Measurements from ENCODE around the gene CAMKK2.
"Not testable (repeated sequence)": the region's sequence is repeated elsewhere in the genome, so short reads cannot be mapped to it uniquely, and the experiment has no call there.

The CAMKK2 gene

DNA sequence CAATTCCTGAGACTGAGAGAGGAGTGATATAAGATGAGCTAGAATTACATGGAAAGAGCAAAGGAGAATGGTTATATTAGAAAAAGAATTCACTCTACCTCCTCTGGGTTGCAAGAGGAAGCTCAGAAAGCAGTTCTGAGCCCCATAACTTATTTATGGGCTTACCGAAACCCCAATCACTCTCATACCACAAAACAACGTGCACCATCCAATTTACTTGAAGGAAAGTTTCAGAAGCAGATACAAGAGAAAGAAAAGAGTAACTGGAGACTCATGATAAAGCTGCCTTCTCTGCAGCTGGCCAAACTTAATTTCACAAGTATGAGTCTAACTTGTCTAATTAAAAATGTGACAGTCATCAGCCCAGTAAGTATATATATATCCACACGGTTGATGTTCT is 27.4 kb upstream of the CAMKK2 start:
- CTCF ChIA-PET = interaction anchor here (0.6 to 1.0 kb wide), 2 partner anchors 78 to 520 kb away, joined by 3 read pairs; no protein-coding TSS in a partner anchor
- DNase-seq (ENCODE audit: extremely low spot score) = no peak
- TF ChIP-seq ARNT (IDR thresholded peaks at IDR 0.05) = no peak
- TF ChIP-seq ZNF384 (IDR thresholded peaks at IDR 0.05) = no peak
- TF ChIP-seq HDGF (IDR thresholded peaks at IDR 0.05; ENCODE audit: borderline replicate concordance) = no peak
- no peak for TF ChIP-seq LEF1 (IDR thresholded peaks at IDR 0.05; ENCODE audit: borderline replicate concordance)
- TF ChIP-seq, protein P1, sequence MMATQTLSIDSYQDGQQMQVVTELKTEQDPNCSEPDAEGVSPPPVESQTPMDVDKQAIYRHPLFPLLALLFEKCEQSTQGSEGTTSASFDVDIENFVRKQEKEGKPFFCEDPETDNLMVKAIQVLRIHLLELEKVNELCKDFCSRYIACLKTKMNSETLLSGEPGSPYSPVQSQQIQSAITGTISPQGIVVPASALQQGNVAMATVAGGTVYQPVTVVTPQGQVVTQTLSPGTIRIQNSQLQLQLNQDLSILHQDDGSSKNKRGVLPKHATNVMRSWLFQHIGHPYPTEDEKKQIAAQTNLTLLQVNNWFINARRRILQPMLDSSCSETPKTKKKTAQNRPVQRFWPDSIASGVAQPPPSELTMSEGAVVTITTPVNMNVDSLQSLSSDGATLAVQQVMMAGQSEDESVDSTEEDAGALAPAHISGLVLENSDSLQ (IDR thresholded peaks at IDR 0.05) = no peak
- no peak for TF ChIP-seq BHLHE40 (IDR thresholded peaks at IDR 0.05; ENCODE audit: borderline replicate concordance)
- no peak for TF ChIP-seq SP1 (IDR thresholded peaks at IDR 0.05)
- TF ChIP-seq CTBP1 (IDR thresholded peaks at IDR 0.05; ENCODE audit: borderline replicate concordance) = no peak
- no peak for TF ChIP-seq FOXA1 (IDR thresholded peaks at IDR 0.05)
- POLR2A ChIA-PET = interaction anchor here (1.1 to 1.4 kb wide), 2 partner anchors 26 to 29 kb away, joined by 3 to 4 read pairs; partner anchors contain the start of gene ANAPC5

DNA sequence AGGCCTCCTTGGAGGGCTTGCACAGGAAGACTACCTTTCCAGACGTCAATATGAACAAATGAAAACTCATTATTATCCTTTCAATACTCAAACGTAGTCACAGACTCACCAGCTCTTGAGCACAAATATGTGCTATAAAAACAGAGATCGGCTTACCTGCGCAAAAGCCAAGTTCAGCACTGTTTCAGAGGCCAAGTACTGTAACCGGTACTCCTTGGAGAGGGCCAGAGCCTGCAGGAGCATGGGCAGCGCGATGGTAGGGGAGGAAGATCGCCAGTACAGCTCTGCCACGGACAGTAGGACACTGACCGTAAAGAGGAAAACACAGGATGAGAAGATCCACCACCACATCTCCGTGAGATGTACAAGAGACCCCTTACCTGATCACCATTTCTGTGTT is 21.6 kb upstream of the CAMKK2 start:
- no peak for DNase-seq (ENCODE audit: extremely low spot score)
- TF ChIP-seq FOXM1 (IDR thresholded peaks at IDR 0.05; ENCODE audit: borderline replicate concordance) = no peak
- no peak for TF ChIP-seq CTBP1 (IDR thresholded peaks at IDR 0.05; ENCODE audit: borderline replicate concordance)
- no peak for TF ChIP-seq BHLHE40 (IDR thresholded peaks at IDR 0.05; ENCODE audit: borderline replicate concordance)
- no peak for TF ChIP-seq ZNF384 (IDR thresholded peaks at IDR 0.05)
- no peak for TF ChIP-seq L3MBTL2 (conservative IDR thresholded peaks at IDR 0.05)
- TF ChIP-seq TARDBP (IDR thresholded peaks at IDR 0.05) = no peak
- TF ChIP-seq, protein P1 (IDR thresholded peaks at IDR 0.05) = no peak
- TF ChIP-seq HDGF (IDR thresholded peaks at IDR 0.05; ENCODE audit: borderline replicate concordance) = no peak
- no peak for TF ChIP-seq NFRKB (IDR thresholded peaks at IDR 0.05)
- TF ChIP-seq ARNT (IDR thresholded peaks at IDR 0.05) = no peak
- no peak for TF ChIP-seq ELF4 (IDR thresholded peaks at IDR 0.05)
- no peak for TF ChIP-seq LEF1 (IDR thresholded peaks at IDR 0.05; ENCODE audit: borderline replicate concordance)
- TF ChIP-seq FOXA1 (IDR thresholded peaks at IDR 0.05) = no peak
- no peak for TF ChIP-seq SP1 (IDR thresholded peaks at IDR 0.05)
- TF ChIP-seq FOXK2 (IDR thresholded peaks at IDR 0.05) = no peak
- no peak for TF ChIP-seq SUZ12 (IDR thresholded peaks at IDR 0.05)
- CTCF ChIA-PET = interaction anchor here (0.6 kb wide), 1 partner anchor 100 kb away, joined by 3 read pairs; no protein-coding TSS in a partner anchor
- POLR2A ChIA-PET = interaction anchor here (1.1 kb wide), 1 partner anchor 33 kb away, joined by 5 read pairs; no protein-coding TSS in a partner anchor

DNA sequence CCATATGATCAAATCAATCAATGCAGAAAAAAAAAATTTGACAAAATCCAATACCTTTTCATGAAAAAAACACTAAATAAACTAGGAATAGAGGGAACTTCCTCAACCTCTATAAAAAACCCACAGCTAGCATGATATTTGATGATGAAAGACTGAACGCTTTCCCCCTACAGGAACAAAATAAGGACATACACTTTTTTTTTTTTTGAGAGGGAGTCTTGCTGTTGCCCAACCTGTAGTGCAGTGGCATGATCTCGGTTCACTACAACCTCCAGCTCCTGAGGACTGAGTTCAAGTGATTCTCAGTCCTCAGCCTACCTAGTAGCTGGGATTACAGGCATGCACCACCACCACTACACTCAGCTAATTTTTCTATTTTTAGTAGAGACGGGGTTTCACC is 17.9 kb upstream of the CAMKK2 start:
- POLR2A ChIA-PET = interaction anchor here (1.5 kb wide), 1 partner anchor 19 kb away, joined by 3 read pairs; the partner anchor contains the start of gene CAMKK2
- DNase-seq (ENCODE audit: extremely low spot score) = no peak
- CTCF ChIA-PET = no interaction called here
- TF ChIP-seq ELF4 (IDR thresholded peaks at IDR 0.05) (no peak), TARDBP (IDR thresholded peaks at IDR 0.05) (no peak), L3MBTL2 (conservative IDR thresholded peaks at IDR 0.05) (no peak), CTBP1 (IDR thresholded peaks at IDR 0.05; ENCODE audit: borderline replicate concordance) (no peak), BHLHE40 (IDR thresholded peaks at IDR 0.05; ENCODE audit: borderline replicate concordance) (no peak), NFRKB (IDR thresholded peaks at IDR 0.05) (no peak), SP1 (IDR thresholded peaks at IDR 0.05) (no peak), LEF1 (IDR thresholded peaks at IDR 0.05; ENCODE audit: borderline replicate concordance) (no peak), FOXK2 (IDR thresholded peaks at IDR 0.05) (no peak), FOXM1 (IDR thresholded peaks at IDR 0.05; ENCODE audit: borderline replicate concordance) (no peak), SUZ12 (IDR thresholded peaks at IDR 0.05) (no peak), HDGF (IDR thresholded peaks at IDR 0.05; ENCODE audit: borderline replicate concordance) (no peak), ARNT (IDR thresholded peaks at IDR 0.05) (no peak), FOXA1 (IDR thresholded peaks at IDR 0.05) (no peak), ZNF384 (IDR thresholded peaks at IDR 0.05) (no peak)
- TF ChIP-seq, protein P1 (IDR thresholded peaks at IDR 0.05) = no peak

DNA sequence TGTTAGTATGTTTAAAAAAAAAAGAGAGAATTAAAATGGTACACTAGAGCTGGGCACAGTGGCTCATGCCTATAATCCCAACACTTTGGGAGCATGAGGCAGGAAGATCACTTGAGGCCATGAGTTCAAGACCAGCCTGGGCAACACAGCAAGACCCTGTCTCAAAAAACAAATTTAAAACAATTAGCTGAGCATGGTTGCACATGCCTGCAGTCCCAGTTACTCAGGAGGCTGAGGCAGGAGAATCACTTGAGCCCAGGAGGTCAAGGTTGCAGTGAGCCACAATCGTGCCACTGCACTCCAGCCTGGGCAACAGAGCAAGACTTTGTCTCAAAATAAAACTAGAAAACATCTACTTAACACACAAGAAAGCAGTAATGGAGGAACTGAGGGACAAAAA is 13.7 kb upstream of the CAMKK2 start:
- CTCF ChIA-PET; POLR2A ChIA-PET; DNase-seq (ENCODE audit: extremely low spot score): not testable (repeated sequence)

DNA sequence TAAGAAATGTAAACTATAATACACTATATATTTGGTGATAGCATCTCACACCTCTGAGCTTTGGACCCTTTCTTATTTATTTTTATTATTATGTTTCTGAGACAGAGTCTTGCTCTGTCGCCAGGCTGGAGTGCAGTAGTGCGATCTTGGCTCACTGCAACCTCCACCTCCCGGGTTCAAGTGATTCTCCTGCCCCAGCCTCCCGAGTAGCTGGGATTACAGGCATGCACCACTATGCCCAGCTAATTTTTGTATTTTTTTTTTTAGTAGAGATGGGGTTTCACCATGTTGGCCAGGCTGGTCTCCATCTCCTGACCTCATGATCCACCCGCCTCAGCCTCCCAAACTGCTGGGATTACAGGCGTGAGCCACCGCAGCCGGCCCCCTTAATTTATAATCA is 10.9 kb upstream of the CAMKK2 start:
- POLR2A ChIA-PET = not testable (repeated sequence)
- CTCF ChIA-PET = interaction anchor here (0.6 kb wide), 2 partner anchors 27 to 488 kb away, joined by 3 read pairs; no protein-coding TSS in a partner anchor

DNA sequence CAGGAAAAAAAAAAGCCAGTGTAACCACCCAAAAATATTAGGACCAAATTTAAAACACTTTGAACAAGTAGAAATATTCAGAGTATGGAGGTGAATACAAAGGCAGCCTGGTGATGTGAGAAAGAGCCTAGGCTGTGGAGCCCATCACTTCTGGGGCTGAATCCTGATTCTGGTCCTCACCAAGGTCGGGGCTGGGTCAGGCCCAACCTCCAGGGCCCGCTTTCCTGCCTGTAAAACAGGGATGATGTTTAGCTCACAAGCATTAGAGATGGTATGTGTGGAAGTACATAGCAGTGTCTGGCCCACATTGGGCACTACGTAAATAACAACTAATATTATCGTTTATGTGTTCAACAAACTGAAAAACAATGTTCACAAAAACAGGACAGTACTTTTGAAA is 7.8 kb upstream of the CAMKK2 start:
- TF ChIP-seq LEF1 (IDR thresholded peaks at IDR 0.05; ENCODE audit: borderline replicate concordance) (no peak), SUZ12 (IDR thresholded peaks at IDR 0.05) (no peak)
- ChIA-PET CTCF (no interaction called here), POLR2A (no interaction called here)
- DNase-seq (ENCODE audit: extremely low spot score) = no peak

More for the DNA sequence above, 10.9 kb upstream of the CAMKK2 start:
- DNase-seq (ENCODE audit: extremely low spot score) = not testable (repeated sequence)

DNA sequence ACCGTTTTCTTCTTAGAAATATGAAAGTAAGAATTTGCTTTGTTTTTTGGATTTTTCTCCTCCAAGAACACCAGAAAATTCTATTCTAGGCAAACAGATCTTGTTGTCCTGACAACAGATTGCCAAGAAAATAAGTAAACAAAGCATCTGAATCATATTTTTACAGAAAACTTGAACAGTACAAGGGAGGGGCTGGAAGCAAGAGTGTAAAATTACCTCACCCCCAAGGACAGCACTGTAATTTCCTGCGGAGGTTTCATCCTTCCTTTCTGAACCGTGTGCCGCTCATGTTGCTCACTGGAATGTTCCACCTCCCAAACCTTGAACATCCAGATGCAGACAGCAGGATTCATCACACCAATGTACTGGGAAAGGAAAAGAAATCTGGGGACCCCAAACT is 5.4 kb upstream of the CAMKK2 start:
- TF ChIP-seq LEF1 (IDR thresholded peaks at IDR 0.05; ENCODE audit: borderline replicate concordance) (no peak), FOXA1 (IDR thresholded peaks at IDR 0.05) (no peak), SUZ12 (IDR thresholded peaks at IDR 0.05) (no peak), L3MBTL2 (conservative IDR thresholded peaks at IDR 0.05) (no peak), ZNF384 (IDR thresholded peaks at IDR 0.05) (no peak), NFRKB (IDR thresholded peaks at IDR 0.05) (no peak), HDGF (IDR thresholded peaks at IDR 0.05; ENCODE audit: borderline replicate concordance) (no peak), TARDBP (IDR thresholded peaks at IDR 0.05) (no peak), FOXK2 (IDR thresholded peaks at IDR 0.05) (no peak), SP1 (IDR thresholded peaks at IDR 0.05) (no peak), BHLHE40 (IDR thresholded peaks at IDR 0.05; ENCODE audit: borderline replicate concordance) (no peak), CTBP1 (IDR thresholded peaks at IDR 0.05; ENCODE audit: borderline replicate concordance) (no peak), ARNT (IDR thresholded peaks at IDR 0.05) (no peak), FOXM1 (IDR thresholded peaks at IDR 0.05; ENCODE audit: borderline replicate concordance) (no peak), ELF4 (IDR thresholded peaks at IDR 0.05) (no peak)
- TF ChIP-seq, protein P1 (IDR thresholded peaks at IDR 0.05) = no peak
- POLR2A ChIA-PET = no interaction called here
- CTCF ChIA-PET = no interaction called here
- DNase-seq (ENCODE audit: extremely low spot score) = no peak

Measured in HEK293T (cell line).